Fibroblast of lung (primary cell): Measurements from ENCODE around the gene BANF2. TPM values are rescaled to one million over a fixed set of nuclear protein-coding genes. Genes with fewer than 3 reads are reported as not detected.

ENCODE experiments used
- DNase-seq, 2 donors: peaks; one replicate each; pipeline versions ENCODE4 v3.0.0 to v3.0.0-alpha.2; 2010; ENCODE audit warnings: low read depth in 2 of 2
- H2AFZ ChIP-seq: 2 replicates; pipeline ENCODE4 v1.5.1; 2012; ENCODE audit warnings: low read length, control low read depth, inconsistent platforms
- H3K27ac ChIP-seq: 2 replicates; pipeline ENCODE4 v1.5.1; 2011; ENCODE audit warnings: low read length, control low read depth; ENCODE audit not compliant: insufficient read depth
- H3K27me3 ChIP-seq: 2 replicates; pipeline ENCODE4 v1.5.1; 2011; ENCODE audit warnings: mild to moderate bottlenecking, low read length; ENCODE audit not compliant: control insufficient read depth, insufficient read depth
- H3K36me3 ChIP-seq: 2 replicates; pipeline ENCODE4 v1.5.1; 2011; ENCODE audit warnings: low read length; ENCODE audit not compliant: control insufficient read depth, insufficient read depth
- H3K4me1 ChIP-seq: 2 replicates; pipeline ENCODE4 v1.5.1; 2011; ENCODE audit warnings: low read length; ENCODE audit not compliant: control insufficient read depth, insufficient read depth; ENCODE audit errors: extremely low read depth
- H3K4me2 ChIP-seq: 2 replicates; pipeline ENCODE4 v1.5.1; 2011; ENCODE audit warnings: low read length, control low read depth; ENCODE audit not compliant: insufficient read depth; ENCODE audit errors: extremely low read depth
- H3K4me3 ChIP-seq, 4 experiments: fragments of 200-600 bp in 1 of 4; sonication (generic) in 1 of 4; replicated peaks in 1 of 4; 2 replicates each; pipeline ENCODE4 v1.5.1; 2011 to 2016; ENCODE audit warnings: low read length in 4 of 4, low read depth in 3 of 4, mild to moderate bottlenecking in 3 of 4, control low read depth in 2 of 4, inconsistent platforms in 1 of 4, mixed read lengths in 1 of 4; ENCODE audit not compliant: insufficient read depth in 1 of 4; ENCODE audit errors: control extremely low read depth in 1 of 4
- H3K79me2 ChIP-seq: 2 replicates; pipeline ENCODE4 v1.5.1; 2012; ENCODE audit warnings: mild to moderate bottlenecking, low read length, inconsistent platforms; ENCODE audit not compliant: control insufficient read depth, insufficient read depth
- H3K9ac ChIP-seq: 2 replicates; pipeline ENCODE4 v1.5.1; 2011; ENCODE audit warnings: mild to moderate bottlenecking, low read length, control low read depth; ENCODE audit not compliant: insufficient read depth
- H3K9me3 ChIP-seq: 2 replicates; pipeline ENCODE4 v1.5.1; 2012; ENCODE audit warnings: low read depth, low read length; ENCODE audit not compliant: control insufficient read depth, insufficient read depth
- H4K20me1 ChIP-seq: 2 replicates; pipeline ENCODE4 v1.5.1; 2011; ENCODE audit warnings: low read length; ENCODE audit not compliant: control insufficient read depth, insufficient read depth; ENCODE audit errors: extremely low read depth
- CTCF ChIP-seq, 2 donors: IDR thresholded peaks in 1 of 2; conservative IDR thresholded peaks in 1 of 2; 1 replicate in 1 of 2; 2 replicates in 1 of 2; pipeline ENCODE4 v1.5.1; 2011 to 2012; ENCODE audit warnings: low read length in 2 of 2, control low read depth in 1 of 2, inconsistent platforms in 1 of 2, low read depth in 1 of 2, mild to moderate bottlenecking in 1 of 2
- EZH2 ChIP-seq: IDR thresholded peaks from 2 replicates; pipeline ENCODE4 v1.5.1; 2012; ENCODE audit warnings: low read length, control low read depth, mild to moderate bottlenecking; ENCODE audit errors: missing control alignments
- polyA minus RNA-seq: library from RNA; depleted of rRNA, polyadenylated mRNA; stranded (reverse); fragments of >200 nt; gene quantifications from 2 replicates; pipeline ENCODE4 v1.2.3, GENCODE V29; 2011; ENCODE audit warnings: low replicate concordance
- polyA plus RNA-seq, 2 donors: library from polyadenylated mRNA; depleted of rRNA in 1 of 2; stranded (reverse) in 1 of 2; unstranded in 1 of 2; fragments of >200 nt; gene quantifications; 2 replicates each; pipeline ENCODE4 v1.2.1, GENCODE V29; 2011 to 2012; ENCODE audit warnings: missing spikeins in 1 of 2
- total RNA-seq: library from RNA; depleted of rRNA; stranded (reverse); fragments of >200 nt; gene quantifications from 2 replicates; pipeline ENCODE4 v1.2.1, GENCODE V29; 2014

The BANF2 gene
- total RNA-seq (not detected in 2 replicates), polyA plus RNA-seq (not detected in 2 replicates), polyA minus RNA-seq (not detected in 2 replicates)
- polyA plus RNA-seq (2012) = not detected in 2 replicates

DNA sequence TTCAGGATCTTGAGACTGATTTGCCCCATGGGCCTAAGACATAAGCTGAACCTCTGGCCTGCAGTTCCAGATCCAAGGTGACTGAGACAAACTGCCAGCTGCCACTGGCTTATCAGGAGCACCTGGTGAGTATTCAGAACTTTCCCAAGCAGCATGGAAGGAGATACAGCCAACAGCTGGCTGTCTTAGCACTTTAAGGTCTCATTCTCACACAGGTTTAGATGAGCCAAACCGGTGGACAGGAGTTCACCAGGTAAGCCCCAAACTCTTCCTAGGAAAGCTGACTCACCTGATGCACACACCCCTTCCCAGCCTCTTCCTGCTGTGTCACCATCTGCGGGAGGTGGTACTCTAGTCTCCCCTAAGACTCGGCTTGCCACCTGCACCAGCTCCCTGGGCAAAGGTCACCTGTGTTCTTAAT is at the start of gene BANF2:
Gene BANF2, plus strand, starts transcription at position 36 of the 421 bp plus-strand sequence. CDS start 25,060 bp downstream, outside the sequence.
- Histone ChIP-seq H3K4me3 (no peak within 1 kb of the TSS), H4K20me1 (no peaks in the 10 kb centered on the region), H2AFZ (no peak within 1 kb of the TSS), H3K27me3 (peaks cover 7% of the 10 kb centered on the region), H3K9me3 (no peaks in the 10 kb centered on the region), H3K79me2 (no peaks in the 10 kb centered on the region), H3K4me2 (no peak within 1 kb of the TSS), H3K27ac (no peak within 1 kb of the TSS), H3K4me1 (no peaks in the 10 kb centered on the region), H3K9ac (no peak within 1 kb of the TSS), H3K36me3 (no peaks in the 10 kb centered on the region)
- no peak for TF ChIP-seq EZH2
- TF ChIP-seq CTCF (conservative IDR thresholded peaks at IDR 0.05 in 1 of 2, IDR thresholded peaks at IDR 0.05 in 1 of 2; ENCODE audit: low read depth in 1 of 2, low read length in 2 of 2) = no peak
- DNase-seq = no peak

DNA sequence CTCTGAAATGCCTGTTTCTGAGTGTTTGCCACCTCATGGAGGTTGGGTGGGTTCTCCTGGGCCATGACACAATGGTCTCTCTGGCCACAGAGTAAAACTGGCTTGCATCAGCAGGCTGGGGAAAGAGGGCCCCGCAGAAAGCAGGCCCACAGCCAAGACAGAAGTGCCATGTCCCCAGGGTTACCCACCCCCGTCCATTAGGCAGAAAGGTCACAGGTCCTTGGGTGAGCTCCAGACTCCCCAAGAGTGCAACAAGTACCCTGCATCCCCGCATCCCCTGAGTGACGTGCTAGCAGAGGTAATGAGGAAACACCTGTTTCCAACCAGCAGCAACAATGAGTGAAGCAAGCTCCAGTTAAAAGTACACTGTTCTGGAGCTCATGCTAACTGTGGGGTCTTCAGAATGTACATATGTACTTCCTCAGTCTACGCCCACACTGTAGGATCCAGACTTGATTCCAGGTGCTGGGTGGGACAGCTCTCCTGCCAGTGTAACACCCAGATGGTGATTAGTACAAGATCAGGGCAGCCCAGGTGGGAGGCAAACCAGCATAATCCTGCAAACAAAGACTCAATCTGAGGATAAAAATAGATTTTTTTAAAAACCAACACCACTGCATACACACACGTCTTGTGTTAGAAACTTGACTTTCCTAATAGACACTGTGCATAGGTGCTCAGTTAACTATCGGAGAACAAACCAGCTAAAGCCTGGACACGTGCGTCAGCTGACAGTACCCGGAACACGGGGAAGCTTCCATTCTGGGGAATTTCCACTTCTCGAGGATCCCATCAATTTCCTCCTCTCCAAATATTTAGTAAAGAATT is 49.3 kb upstream of the BANF2 start:
- no peak overlapping the region for H3K27ac ChIP-seq
- peaks cover 10% of the 10 kb centered on the region for H3K36me3 ChIP-seq
- H3K27me3 ChIP-seq = no peaks in the 10 kb centered on the region
- H3K9me3 ChIP-seq = no peaks in the 10 kb centered on the region
- H3K4me2 ChIP-seq = no peak overlapping the region
- peaks cover 22% of the 10 kb centered on the region for H3K4me1 ChIP-seq
- TF ChIP-seq EZH2 (no peak), CTCF (conservative IDR thresholded peaks at IDR 0.05 in 1 of 2, IDR thresholded peaks at IDR 0.05 in 1 of 2; ENCODE audit: low read depth in 1 of 2, low read length in 2 of 2) (no peak)
- no peak for DNase-seq
- no peak overlapping the region for H3K9ac ChIP-seq
- peaks cover 86% of the 10 kb centered on the region for H3K79me2 ChIP-seq
- H3K4me3 ChIP-seq = no peak overlapping the region
- no peak overlapping the region for H2AFZ ChIP-seq
- no peaks in the 10 kb centered on the region for H4K20me1 ChIP-seq

DNA sequence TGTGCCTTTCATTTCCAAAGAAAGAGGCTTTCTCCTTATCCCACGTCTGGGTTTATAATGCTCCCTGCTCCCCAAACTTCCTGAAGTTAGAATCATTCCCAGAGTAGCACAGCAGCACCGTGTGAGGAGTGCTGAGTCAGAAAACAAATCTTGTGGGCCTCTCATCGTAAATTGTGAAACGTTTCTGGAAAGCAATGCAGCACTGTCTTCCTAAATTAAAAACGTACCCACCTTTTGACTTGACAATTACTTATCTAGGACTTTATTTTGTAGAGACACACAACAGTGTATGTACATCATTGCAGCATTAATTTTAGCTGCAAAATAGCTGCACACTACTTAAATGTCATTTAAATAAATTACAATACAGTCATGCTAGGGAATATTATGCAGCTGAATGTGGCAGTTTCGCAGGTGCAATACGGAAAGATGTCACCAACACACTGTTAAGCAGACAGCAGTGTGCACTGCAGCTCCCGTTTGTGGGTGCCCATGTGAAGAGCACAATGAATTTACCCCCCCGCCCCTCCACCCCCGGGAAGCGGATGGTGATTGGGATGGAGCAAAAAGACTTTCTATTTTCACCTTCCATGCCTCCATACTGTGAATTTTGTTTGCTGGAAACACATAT is 48.5 kb upstream of the BANF2 start:
- Histone ChIP-seq H3K9ac (no peak overlapping the region), H2AFZ (no peak overlapping the region), H3K36me3 (peaks cover 11% of the 10 kb centered on the region), H3K27ac (no peak overlapping the region), H3K4me2 (no peak overlapping the region), H3K79me2 (peaks cover 85% of the 10 kb centered on the region), H4K20me1 (no peaks in the 10 kb centered on the region), H3K4me1 (peaks cover 27% of the 10 kb centered on the region), H3K27me3 (no peaks in the 10 kb centered on the region), H3K9me3 (no peaks in the 10 kb centered on the region), H3K4me3 (no peak overlapping the region)
- DNase-seq = peak in 1 of 2 donors; percentile 57
- TF ChIP-seq CTCF (conservative IDR thresholded peaks at IDR 0.05 in 1 of 2, IDR thresholded peaks at IDR 0.05 in 1 of 2; ENCODE audit: low read depth in 1 of 2, low read length in 2 of 2) (no peak), EZH2 (no peak)
